ENCODE data around the gene ABCA12.

ABCA12 gene

GRCh38 chr2:215136669-215137328 lies 1.6 kb downstream of the ABCA12 start:
- DNase-seq: no peak

GRCh38 chr2:215120401-215120800 lies 18.0 kb downstream of the ABCA12 start:
- DNase-seq: no peak

- DNase-seq: no peak
These were observed 18.6 kb downstream of the ABCA12 start for GRCh38 chr2:215119847-215120246.

- no peak for DNase-seq
These were observed 27.5 kb downstream of the ABCA12 start for GRCh38 chr2:215110918-215111317.

GRCh38 chr2:215107216-215108056 lies 31.0 kb downstream of the ABCA12 start:
- peak; percentile 43 for DNase-seq

- DNase-seq: no peak
These were observed 32.6 kb downstream of the ABCA12 start for GRCh38 chr2:215105607-215106354.

- no peak for DNase-seq
These were observed 34.2 kb downstream of the ABCA12 start for GRCh38 chr2:215104226-215104625.

- no peak for DNase-seq
These were observed 39.6 kb downstream of the ABCA12 start for GRCh38 chr2:215098875-215099274.

GRCh38 chr2:215084080-215084479 lies 54.3 kb downstream of the ABCA12 start:
- DNase-seq: no peak

GRCh38 chr2:215083146-215083545 lies 55.3 kb downstream of the ABCA12 start:
- no peak for DNase-seq

GRCh38 chr2:215082446-215082845 lies 56.0 kb downstream of the ABCA12 start:
- DNase-seq: no peak

- DNase-seq: no peak
These were observed 57.9 kb downstream of the ABCA12 start for GRCh38 chr2:215080545-215080944.

GRCh38 chr2:215071676-215072075 lies 66.8 kb downstream of the ABCA12 start:
- DNase-seq: no peak

GRCh38 chr2:215068399-215068798 lies 70.0 kb downstream of the ABCA12 start:
- no peak for DNase-seq

GRCh38 chr2:215066124-215066523 lies 72.3 kb downstream of the ABCA12 start:
- DNase-seq: no peak

GRCh38 chr2:215063526-215063925 lies 74.9 kb downstream of the ABCA12 start:
- no peak for DNase-seq

- DNase-seq: peak; percentile 70
These were observed 77.4 kb downstream of the ABCA12 start for GRCh38 chr2:215060861-215061536.

- DNase-seq: peak; percentile 63
These were observed 78.7 kb downstream of the ABCA12 start for GRCh38 chr2:215059724-215060123.

- no peak for DNase-seq
These were observed 82.5 kb downstream of the ABCA12 start for GRCh38 chr2:215055891-215056290.

GRCh38 chr2:215052810-215053209 lies 85.6 kb downstream of the ABCA12 start:
- DNase-seq: no peak

GRCh38 chr2:215052404-215052803 lies 86.0 kb downstream of the ABCA12 start:
- DNase-seq: no peak

GRCh38 chr2:215049341-215049740 lies 89.1 kb downstream of the ABCA12 start:
- no peak for DNase-seq

GRCh38 chr2:215038421-215038820 lies 100.0 kb downstream of the ABCA12 start:
- no peak for DNase-seq

All from NCI-H524 treated with DMSO at 0.1 percent for 48 hours (cell line).